Activated T-helper 17 cell treated with anti-CD3 and anti-CD28 coated beads, Interleukin-2, amount 50 U/mL, for 72 hours (primary cell): Measurements from ENCODE around the gene MTMR11. TPM values are rescaled to one million over a fixed set of nuclear protein-coding genes. Genes with fewer than 3 reads are reported as not detected.

ENCODE experiments used
- total RNA-seq, 2 donors: library from RNA; stranded (reverse); gene quantifications; one replicate each; pipeline ENCODE4 v1.2.3, GENCODE V29; 2022

The MTMR11 gene
- total RNA-seq, 2 donors from 2014 or later: 3.0 to 7.9 TPM

Other genes with a start within 250 kb of the MTMR11 start
- gene FCGR1A, start 154.2 kb downstream of the MTMR11 start, total RNA-seq: not detected
- 10 to 100 TPM; 23.1 to 26.7 TPM for gene BOLA1, start 37.3 kb downstream of the MTMR11 start, total RNA-seq
- gene SV2A, start 19.0 kb downstream of the MTMR11 start, total RNA-seq: 1 to 10 TPM; 5.8 to 7.5 TPM
- 10 to 100 TPM; 45.8 to 90.6 TPM for gene SF3B4, start 9.1 kb downstream of the MTMR11 start, total RNA-seq
- 10 to 100 TPM; 21.4 to 48.7 TPM for gene OTUD7B, start 73.8 kb upstream of the MTMR11 start, total RNA-seq
- gene VPS45, start 130.9 kb upstream of the MTMR11 start, total RNA-seq: 10 to 100 TPM; 24.7 to 26.9 TPM
- gene PLEKHO1, start 213.0 kb upstream of the MTMR11 start, total RNA-seq: 10 to 100 TPM; 33.1 to 43.0 TPM